HepG2 (cell line): ENCODE measurements around the gene PSMG4. TPM values are rescaled to one million over a fixed set of nuclear protein-coding genes. Genes with fewer than 3 reads are reported as not detected.

Experiments used
- ATF2 ChIP-seq: sonication (generic); formaldehyde crosslinking; IDR thresholded peaks from 2 replicates; pipeline ENCODE4 v1.4.0; 2020; ENCODE audit warnings: missing genetic modification reagents
- CEBPZ ChIP-seq: IDR thresholded peaks from 2 replicates; pipeline ENCODE4 v1.6.1; 2012; ENCODE audit warnings: low read length, improper control_type of control experiment
- DNMT1 ChIP-seq: sonication (generic); formaldehyde crosslinking; IDR thresholded peaks from 2 replicates; pipeline ENCODE4 v1.5.1; 2020; ENCODE audit warnings: mild to moderate bottlenecking, missing genetic modification reagents
- FOXA3 ChIP-seq: IDR thresholded peaks from 2 replicates; pipeline ENCODE4 v1.6.1; 2016; ENCODE audit warnings: missing genetic modification reagents, missing compliant biosample characterization
- GABPB1 ChIP-seq: IDR thresholded peaks from 2 replicates; pipeline ENCODE4 v1.6.1; 2016; ENCODE audit warnings: mild to moderate bottlenecking, missing genetic modification reagents, moderate library complexity, missing compliant biosample characterization
- HNRNPUL1 ChIP-seq: fragments of 200-400 bp; formaldehyde crosslinking; IDR thresholded peaks from 2 replicates; pipeline ENCODE4 v1.6.1; 2017; ENCODE audit warnings: low read depth, mild to moderate bottlenecking, low read length, moderate library complexity
- KDM5B ChIP-seq: sonication (generic); formaldehyde crosslinking; IDR thresholded peaks from 2 replicates; pipeline ENCODE4 v1.4.0; 2020; ENCODE audit warnings: missing genetic modification reagents, mild to moderate bottlenecking, borderline replicate concordance
- MTA1 ChIP-seq: sonication (generic); formaldehyde crosslinking; IDR thresholded peaks from 2 replicates; pipeline ENCODE4 v1.4.0; 2020; ENCODE audit warnings: missing genetic modification reagents, mild to moderate bottlenecking, borderline replicate concordance
- PCBP2 ChIP-seq: fragments of 200-400 bp; formaldehyde crosslinking; optimal IDR thresholded peaks from 2 replicates; pipeline ENCODE3; 2018; ENCODE audit warnings: low read length, low read depth; ENCODE audit not compliant: poor library complexity, severe bottlenecking
- PHF5A ChIP-seq: IDR thresholded peaks from one replicate; pipeline ENCODE4 v1.6.1; 2018; ENCODE audit warnings: low read depth, missing genetic modification reagents; ENCODE audit not compliant: unreplicated experiment
- PRPF4 ChIP-seq: fragments of 200-400 bp; formaldehyde crosslinking; IDR thresholded peaks from 2 replicates; pipeline ENCODE4 v1.6.1; 2016; ENCODE audit warnings: low read length, low read depth; ENCODE audit not compliant: poor library complexity, severe bottlenecking
- ZC3H13 ChIP-seq: sonication (generic); formaldehyde crosslinking; IDR thresholded peaks from 2 replicates; pipeline ENCODE4 v1.8.1; 2023; ENCODE audit warnings: mild to moderate bottlenecking, missing genetic modification reagents, moderate library complexity
- ZFP36 ChIP-seq: fragments of 150-350 bp; IDR thresholded peaks from 2 replicates; pipeline ENCODE4 v1.6.1; 2018; ENCODE audit warnings: borderline replicate concordance, low read length, low read depth; ENCODE audit not compliant: partially characterized antibody
- ZKSCAN1 ChIP-seq: fragments of 150-350 bp; IDR thresholded peaks from 2 replicates; pipeline ENCODE4 v1.6.1; 2014; ENCODE audit warnings: low read length
- ZNF136 ChIP-seq: sonication (generic); formaldehyde crosslinking; IDR thresholded peaks from 2 replicates; pipeline ENCODE4 v1.8.1; 2022; ENCODE audit warnings: low read depth, mild to moderate bottlenecking, moderate library complexity, missing genetic modification reagents
- ZNF282 ChIP-seq: fragments of 450-650 bp; IDR thresholded peaks from 2 replicates; pipeline ENCODE4 v1.6.1; 2018; ENCODE audit not compliant: partially characterized antibody
- ZNF34 ChIP-seq: sonication (generic); formaldehyde crosslinking; IDR thresholded peaks from 2 replicates; pipeline ENCODE4 v1.4.0; 2020; ENCODE audit warnings: mild to moderate bottlenecking, missing genetic modification reagents, borderline replicate concordance
- ZNF549 ChIP-seq: sonication (generic); formaldehyde crosslinking; IDR thresholded peaks from 2 replicates; pipeline ENCODE4 v1.5.0; 2020; ENCODE audit warnings: missing genetic modification reagents
- ZNF552 ChIP-seq: sonication (generic); formaldehyde crosslinking; IDR thresholded peaks from 2 replicates; pipeline ENCODE4 v1.9.0; 2022; ENCODE audit warnings: missing genetic modification reagents, mild to moderate bottlenecking, borderline replicate concordance
- ZNF766 ChIP-seq: sonication (generic); formaldehyde crosslinking; IDR thresholded peaks from 2 replicates; pipeline ENCODE4 v1.5.0; 2020; ENCODE audit warnings: missing genetic modification reagents, borderline replicate concordance
- ZSCAN31 ChIP-seq: sonication (generic); formaldehyde crosslinking; IDR thresholded peaks from 2 replicates; pipeline ENCODE4 v1.5.0; 2020; ENCODE audit warnings: low read depth, mild to moderate bottlenecking, missing genetic modification reagents
- polyA plus RNA-seq, 8 experiments: library from polyadenylated mRNA; depleted of rRNA in 3 of 8; stranded (reverse) in 7 of 8; unstranded in 1 of 8; fragments of >200 nt; fragmentation: Illumina TruSeq in 4 of 8; extraction: Trizol in 4 of 8; gene quantifications; 2 replicates each; pipeline versions ENCODE4 v1.2.1 to v1.2.3, GENCODE V29; 2011 to 2016; ENCODE audit warnings: low read depth in 4 of 8, missing spikeins in 1 of 8, mixed read lengths in 1 of 8; ENCODE audit not compliant: insufficient read depth in 1 of 8
- total RNA-seq, 5 experiments: library from RNA; depleted of rRNA; stranded (reverse); fragments of >200 nt; fragmentation: Illumina TruSeq; extraction: Trizol; gene quantifications; 2 replicates each; pipeline ENCODE4 v1.2.3, GENCODE V29; 2016; ENCODE audit warnings: low read depth in 1 of 5
- TF ChIP-seq, protein P1 (sequence below): sonication (generic); formaldehyde crosslinking; IDR thresholded peaks from 2 replicates; pipeline ENCODE4 v1.4.0; 2020; ENCODE audit warnings: missing genetic modification reagents

The PSMG4 gene
- total and polyA plus RNA-seq, 2 of the 13 experiments (the other 11 are each of a cell fraction or from before 2014, with no cell fraction given), result 28.5 to 32.8 TPM

DNA sequence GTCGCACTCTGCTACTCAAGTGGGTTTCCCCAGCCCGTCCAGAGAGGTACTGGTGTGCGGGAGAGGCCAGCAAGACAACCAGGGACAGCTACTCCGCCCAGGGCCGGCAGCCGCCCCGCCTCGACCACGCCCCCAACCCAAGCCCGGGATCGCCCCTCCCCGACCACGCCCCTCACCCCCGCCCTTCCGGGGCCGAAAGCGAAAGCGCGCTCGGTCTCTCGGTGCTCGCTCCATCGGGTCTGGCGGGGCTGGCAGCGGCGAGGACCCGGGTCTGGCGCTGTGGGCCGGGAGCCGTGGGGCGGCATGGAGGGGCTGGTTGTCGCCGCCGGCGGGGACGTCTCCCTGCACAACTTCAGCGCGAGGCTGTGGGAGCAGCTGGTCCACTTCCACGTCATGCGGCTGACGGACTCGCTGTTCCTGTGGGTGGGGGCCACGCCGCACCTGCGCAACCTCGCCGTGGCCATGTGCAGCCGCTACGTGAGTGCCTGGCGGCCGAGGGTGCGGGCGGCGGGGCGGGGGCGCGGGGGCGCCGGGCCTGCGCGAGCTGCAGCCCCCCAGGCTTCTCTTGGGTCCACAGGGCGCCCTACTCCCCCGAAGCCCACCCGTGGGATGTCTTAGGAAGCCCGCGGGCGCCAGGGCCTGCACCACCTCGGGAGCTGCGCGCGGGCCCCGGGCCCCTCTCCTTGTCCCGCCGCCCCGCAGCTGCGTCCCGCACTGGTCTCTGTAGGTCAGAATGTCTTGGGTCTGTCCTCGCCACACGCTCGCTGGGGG, at the start of gene PSMG4 (continued):
- TF ChIP-seq CEBPZ, result no peak
- TF ChIP-seq, protein P1, sequence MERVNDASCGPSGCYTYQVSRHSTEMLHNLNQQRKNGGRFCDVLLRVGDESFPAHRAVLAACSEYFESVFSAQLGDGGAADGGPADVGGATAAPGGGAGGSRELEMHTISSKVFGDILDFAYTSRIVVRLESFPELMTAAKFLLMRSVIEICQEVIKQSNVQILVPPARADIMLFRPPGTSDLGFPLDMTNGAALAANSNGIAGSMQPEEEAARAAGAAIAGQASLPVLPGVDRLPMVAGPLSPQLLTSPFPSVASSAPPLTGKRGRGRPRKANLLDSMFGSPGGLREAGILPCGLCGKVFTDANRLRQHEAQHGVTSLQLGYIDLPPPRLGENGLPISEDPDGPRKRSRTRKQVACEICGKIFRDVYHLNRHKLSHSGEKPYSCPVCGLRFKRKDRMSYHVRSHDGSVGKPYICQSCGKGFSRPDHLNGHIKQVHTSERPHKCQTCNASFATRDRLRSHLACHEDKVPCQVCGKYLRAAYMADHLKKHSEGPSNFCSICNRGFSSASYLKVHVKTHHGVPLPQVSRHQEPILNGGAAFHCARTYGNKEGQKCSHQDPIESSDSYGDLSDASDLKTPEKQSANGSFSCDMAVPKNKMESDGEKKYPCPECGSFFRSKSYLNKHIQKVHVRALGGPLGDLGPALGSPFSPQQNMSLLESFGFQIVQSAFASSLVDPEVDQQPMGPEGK (CRISPR knock-in tag), result peak; percentile 92
- TF ChIP-seq PRPF4, result no peak
- peak; percentile 93 for TF ChIP-seq MTA1 (CRISPR knock-in tag)
- TF ChIP-seq DNMT1 (CRISPR knock-in tag), result peak; percentile 91; the same call in 1 of the 2 replicates
- TF ChIP-seq ZFP36, result no peak
- TF ChIP-seq ZKSCAN1, result no peak
- TF ChIP-seq ZNF282, result no peak
- no peak; the same call in none of the 2 replicates for TF ChIP-seq ZC3H13
- TF ChIP-seq PHF5A (CRISPR knock-in tag), result peak; percentile 54
- peak; percentile 99; the same call in 1 of the 2 replicates for TF ChIP-seq ZNF34 (CRISPR knock-in tag)
- no peak for TF ChIP-seq HNRNPUL1
- TF ChIP-seq GABPB1, result peak; percentile 92
- peak; percentile 81; the same call in 1 of the 2 replicates for TF ChIP-seq ZNF552 (CRISPR knock-in tag)
- TF ChIP-seq ZSCAN31 (CRISPR knock-in tag), result no peak
- peak; percentile 65 for TF ChIP-seq FOXA3 (CRISPR knock-in tag)
- peak; percentile 55; the same call in 1 of the 2 replicates for TF ChIP-seq ATF2 (CRISPR knock-in tag)
- TF ChIP-seq ZNF549, result 0 out of 2 replicates have a peak, but pooled peaks have one; percentile 27
- TF ChIP-seq ZNF136 (CRISPR knock-in tag), result no peak
- peak; percentile 90; the same call in 1 of the 2 replicates for TF ChIP-seq ZNF766 (CRISPR knock-in tag)
- no peak for TF ChIP-seq PCBP2
- TF ChIP-seq KDM5B (CRISPR knock-in tag), result peak; percentile 85; the same call in 1 of the 2 replicates
